A549 treated with ZK216348 at 1 μM for 4 hours (cell line): ENCODE data around the gene DAW1. TPM values are rescaled to one million over a fixed set of nuclear protein-coding genes. Genes with fewer than 3 reads are reported as not detected.

Source experiments
- total RNA-seq: library from RNA; stranded (reverse); fragments of 200-300 nt; extraction: Qiagen RNA extraction; gene quantifications from 5 replicates; pipeline ENCODE4 v1.2.3, GENCODE V29; 2022; ENCODE audit warnings: low read depth

The DAW1 gene, protein sequence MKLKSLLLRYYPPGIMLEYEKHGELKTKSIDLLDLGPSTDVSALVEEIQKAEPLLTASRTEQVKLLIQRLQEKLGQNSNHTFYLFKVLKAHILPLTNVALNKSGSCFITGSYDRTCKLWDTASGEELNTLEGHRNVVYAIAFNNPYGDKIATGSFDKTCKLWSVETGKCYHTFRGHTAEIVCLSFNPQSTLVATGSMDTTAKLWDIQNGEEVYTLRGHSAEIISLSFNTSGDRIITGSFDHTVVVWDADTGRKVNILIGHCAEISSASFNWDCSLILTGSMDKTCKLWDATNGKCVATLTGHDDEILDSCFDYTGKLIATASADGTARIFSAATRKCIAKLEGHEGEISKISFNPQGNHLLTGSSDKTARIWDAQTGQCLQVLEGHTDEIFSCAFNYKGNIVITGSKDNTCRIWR
- 2.1 to 4.0 TPM (median 2.6 TPM) in 5 replicates for total RNA-seq

DNA sequence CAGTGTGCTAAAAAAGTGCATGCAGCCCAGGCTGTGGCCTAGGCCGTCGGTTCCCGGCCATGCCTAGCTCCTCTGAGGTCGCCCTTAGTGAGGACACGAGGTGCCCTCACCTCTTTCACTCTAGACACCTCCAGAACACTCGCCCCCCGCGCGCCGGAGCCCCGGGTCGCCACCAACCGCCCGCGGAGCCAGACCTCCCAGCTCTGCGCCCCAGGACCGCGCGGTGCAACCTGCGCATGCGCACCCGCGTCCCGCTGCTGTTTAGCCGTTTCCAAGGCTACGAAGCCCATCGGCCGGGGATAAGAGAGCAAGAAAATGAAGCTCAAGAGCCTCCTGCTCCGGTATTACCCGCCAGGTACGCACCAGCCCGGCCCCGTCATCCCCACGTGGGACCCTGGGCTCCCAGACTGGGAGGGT is at the start of gene DAW1:
TSS of gene DAW1 (plus strand) at position 257 of the 417 bp plus-strand sequence. CDS start at position 316, 59 bp downstream.

Other genes starting within 250 kb of the DAW1 start
- not detected in 5 replicates for gene SCYGR5, start 204.8 kb upstream of the DAW1 start, total RNA-seq
- gene SLC19A3, start 153.6 kb upstream of the DAW1 start, total RNA-seq: 2.4 to 3.0 TPM (median 2.9 TPM) in 5 replicates
- gene SCYGR6, start 146.9 kb upstream of the DAW1 start, total RNA-seq: not detected in 5 replicates
- not detected in 5 replicates for gene SCYGR7, start 143.3 kb upstream of the DAW1 start, total RNA-seq
- not detected in 5 replicates for gene SCYGR8, start 125.7 kb upstream of the DAW1 start, total RNA-seq
- 3.4 to 9.4 TPM (median 4.8 TPM) in 5 replicates for gene CCL20, start 57.8 kb upstream of the DAW1 start, total RNA-seq